Prostate gland (tissue), 2 donors: Measurements from ENCODE around the gene DDX55.

Experiments used
- CTCF ChIP-seq, 4 experiments: fragments of 200-600 bp in 2 of 4; fragments of 450-650 bp in 2 of 4; sonication (generic) in 2 of 4; IDR thresholded peaks; 1 replicate in 3 of 4; 2 replicates in 1 of 4; pipeline ENCODE4 v1.5.1; 2016 to 2019; ENCODE audit warnings: antibody characterized with exemption in 4 of 4, mild to moderate bottlenecking in 2 of 4, moderate library complexity in 2 of 4
- POLR2A ChIP-seq: fragments of 450-650 bp; IDR thresholded peaks from one replicate; pipeline ENCODE4 v1.6.1; 2016; ENCODE audit warnings: antibody characterized with exemption, mild to moderate bottlenecking
- POLR2AphosphoS5 ChIP-seq: sonication (generic); formaldehyde crosslinking; IDR thresholded peaks from one replicate; pipeline ENCODE4 v1.6.1; 2017; ENCODE audit warnings: antibody characterized with exemption

DNA sequence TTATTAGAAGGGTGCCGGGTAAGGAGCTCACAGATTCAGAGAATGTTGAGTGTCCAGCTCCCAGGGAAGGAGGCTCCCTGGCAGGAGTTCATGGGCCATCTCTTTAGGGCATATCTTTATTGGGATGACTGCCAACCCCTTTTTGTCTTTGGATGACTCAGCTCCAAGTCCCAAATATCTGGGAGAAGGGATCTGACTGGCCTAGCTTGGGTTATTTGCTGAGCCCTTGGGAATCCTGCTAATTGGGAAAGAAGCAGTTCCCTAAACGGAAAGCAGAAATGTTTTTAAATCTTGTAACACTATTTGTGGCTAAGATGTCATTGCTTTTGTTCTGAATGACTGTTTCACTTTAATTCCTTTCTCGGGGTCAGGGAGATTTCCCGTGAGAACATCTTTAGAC is 12.6 kb downstream of the DDX55 start:
- TF ChIP-seq CTCF (IDR thresholded peaks at IDR 0.05) (no peak), POLR2A (no peak), POLR2AphosphoS5 (no peak)
